22Rv1 (cell line): ENCODE data around the gene TPCN2.

Source experiments
- CTCF ChIP-seq: fragments of 450-650 bp; IDR thresholded peaks from 2 replicates; pipeline ENCODE4 v1.5.1; 2017; ENCODE audit warnings: mild to moderate bottlenecking
- ZFX ChIP-seq: fragments of 450-650 bp; IDR thresholded peaks from 2 replicates; pipeline ENCODE4 v1.6.1; 2017; ENCODE audit warnings: antibody characterized with exemption, borderline replicate concordance

GRCh38 chr11:69129053-69129452 lies 80.3 kb downstream of the TPCN2 start:
- no peak for TF ChIP-seq CTCF
- no peak for TF ChIP-seq ZFX
